PC-9 (cell line): ENCODE data around the gene TUBB4B.

Experiments used
- EZH2 ChIP-seq: fragments of 200-600 bp; sonication (generic); IDR thresholded peaks from 2 replicates; pipeline ENCODE4 v1.8.0; 2017; ENCODE audit warnings: antibody characterized with exemption, low read depth
- TF ChIP-seq, protein P1 (sequence below): fragments of 200-600 bp; sonication (generic); conservative IDR thresholded peaks from 2 replicates; pipeline ENCODE4 v1.6.1; 2017; ENCODE audit warnings: mixed run types, antibody characterized with exemption, mild to moderate bottlenecking, moderate library complexity

- TF ChIP-seq, protein P1, sequence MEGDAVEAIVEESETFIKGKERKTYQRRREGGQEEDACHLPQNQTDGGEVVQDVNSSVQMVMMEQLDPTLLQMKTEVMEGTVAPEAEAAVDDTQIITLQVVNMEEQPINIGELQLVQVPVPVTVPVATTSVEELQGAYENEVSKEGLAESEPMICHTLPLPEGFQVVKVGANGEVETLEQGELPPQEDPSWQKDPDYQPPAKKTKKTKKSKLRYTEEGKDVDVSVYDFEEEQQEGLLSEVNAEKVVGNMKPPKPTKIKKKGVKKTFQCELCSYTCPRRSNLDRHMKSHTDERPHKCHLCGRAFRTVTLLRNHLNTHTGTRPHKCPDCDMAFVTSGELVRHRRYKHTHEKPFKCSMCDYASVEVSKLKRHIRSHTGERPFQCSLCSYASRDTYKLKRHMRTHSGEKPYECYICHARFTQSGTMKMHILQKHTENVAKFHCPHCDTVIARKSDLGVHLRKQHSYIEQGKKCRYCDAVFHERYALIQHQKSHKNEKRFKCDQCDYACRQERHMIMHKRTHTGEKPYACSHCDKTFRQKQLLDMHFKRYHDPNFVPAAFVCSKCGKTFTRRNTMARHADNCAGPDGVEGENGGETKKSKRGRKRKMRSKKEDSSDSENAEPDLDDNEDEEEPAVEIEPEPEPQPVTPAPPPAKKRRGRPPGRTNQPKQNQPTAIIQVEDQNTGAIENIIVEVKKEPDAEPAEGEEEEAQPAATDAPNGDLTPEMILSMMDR = no peak
- no peak for TF ChIP-seq EZH2
These were observed 26.9 kb downstream of the TUBB4B start for GRCh38 chr9:137267933-137268355.
